ENCODE data around the gene MORC3.
"Not testable (repeated sequence)": the region's sequence is repeated elsewhere in the genome, so short reads cannot be mapped to it uniquely, and the experiment has no call there.

MORC3 gene

GRCh38 chr21:36274128-36274527 is 45.9 kb upstream of the MORC3 start (continued):
- no peak for TF ChIP-seq INSM2 (tag by site-specific recombination; IDR thresholded peaks at IDR 0.05)

DNA sequence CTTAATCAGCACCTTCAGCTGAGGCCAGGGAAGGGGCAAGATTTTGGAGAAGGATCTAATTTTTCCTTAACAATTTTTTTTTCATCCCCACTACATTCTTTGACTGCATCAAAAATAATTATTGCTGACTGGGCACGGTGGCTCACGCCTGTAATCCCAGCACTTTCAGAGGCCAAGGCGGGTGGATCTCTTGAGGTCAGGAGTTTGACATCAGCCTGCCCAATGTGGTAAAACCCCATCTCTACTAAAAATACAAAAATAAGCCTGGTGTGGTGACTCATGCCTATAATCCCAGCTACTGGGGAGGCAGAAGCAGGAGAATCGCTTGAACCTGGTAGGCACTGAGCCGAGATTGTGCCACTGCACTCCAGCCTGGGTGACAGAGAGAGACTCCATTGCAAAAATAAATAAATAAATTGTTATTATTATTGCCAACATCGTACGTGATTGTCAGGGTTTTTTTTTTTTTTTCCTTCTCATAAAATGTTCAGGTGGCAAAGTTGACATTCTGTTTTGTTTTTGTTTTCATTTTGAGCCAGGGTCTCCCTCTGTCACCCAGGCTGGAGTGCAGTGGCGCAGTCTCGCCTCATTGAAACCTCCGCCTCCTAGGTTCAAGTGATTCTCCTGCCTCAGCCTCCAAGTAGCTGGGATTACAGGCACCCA is 37.3 kb upstream of the MORC3 start:
- Histone ChIP-seq H3K36me3 (ENCODE audit: control insufficient read depth in 2 of 2, insufficient read depth in 1 of 2, low read length in 2 of 2) (peaks cover 11 to 15% of the 10 kb centered on the region in 2 experiments; a peak in 2 of 3 replicates), H3K4me3 (ENCODE audit: low read depth, low read length) (no peak overlapping the region), H3K4me1 (ENCODE audit: control insufficient read depth, insufficient read depth, low read length) (peaks cover 3% of the 10 kb centered on the region; the same call in 1 of the 2 replicates), H3K9me3 (ENCODE audit: control insufficient read depth, insufficient read depth, low read depth, low read length) (no peaks in the 10 kb centered on the region), H3K27ac (ENCODE audit: extremely low read depth, low read depth, low read length) (no peak overlapping the region)
- ChIA-PET POLR2A (interaction anchor here (0.9 to 1.2 kb wide), 2 partner anchors 17 to 37 kb away, joined by 4 to 5 read pairs; partner anchors contain the start of gene MORC3), CTCF (interaction anchor here (0.5 to 0.6 kb wide), 3 partner anchors 28 to 112 kb away, joined by 3 to 4 read pairs (median 3); no protein-coding TSS in a partner anchor)
- TF ChIP-seq ZNF2 (tag by site-specific recombination; IDR thresholded peaks at IDR 0.05) (no peak), ZNF37A (tag by site-specific recombination; IDR thresholded peaks at IDR 0.05) (no peak), SP7 (tag by site-specific recombination; IDR thresholded peaks at IDR 0.05) (peak; percentile 44; the same call in 1 of the 2 replicates), ZNF629 (tag by site-specific recombination; IDR thresholded peaks at IDR 0.05) (peak; percentile 20; the same call in 1 of the 2 replicates), OSR2 (tag by site-specific recombination; IDR thresholded peaks at IDR 0.05) (peak; percentile 97)
- TF ChIP-seq, protein P1, sequence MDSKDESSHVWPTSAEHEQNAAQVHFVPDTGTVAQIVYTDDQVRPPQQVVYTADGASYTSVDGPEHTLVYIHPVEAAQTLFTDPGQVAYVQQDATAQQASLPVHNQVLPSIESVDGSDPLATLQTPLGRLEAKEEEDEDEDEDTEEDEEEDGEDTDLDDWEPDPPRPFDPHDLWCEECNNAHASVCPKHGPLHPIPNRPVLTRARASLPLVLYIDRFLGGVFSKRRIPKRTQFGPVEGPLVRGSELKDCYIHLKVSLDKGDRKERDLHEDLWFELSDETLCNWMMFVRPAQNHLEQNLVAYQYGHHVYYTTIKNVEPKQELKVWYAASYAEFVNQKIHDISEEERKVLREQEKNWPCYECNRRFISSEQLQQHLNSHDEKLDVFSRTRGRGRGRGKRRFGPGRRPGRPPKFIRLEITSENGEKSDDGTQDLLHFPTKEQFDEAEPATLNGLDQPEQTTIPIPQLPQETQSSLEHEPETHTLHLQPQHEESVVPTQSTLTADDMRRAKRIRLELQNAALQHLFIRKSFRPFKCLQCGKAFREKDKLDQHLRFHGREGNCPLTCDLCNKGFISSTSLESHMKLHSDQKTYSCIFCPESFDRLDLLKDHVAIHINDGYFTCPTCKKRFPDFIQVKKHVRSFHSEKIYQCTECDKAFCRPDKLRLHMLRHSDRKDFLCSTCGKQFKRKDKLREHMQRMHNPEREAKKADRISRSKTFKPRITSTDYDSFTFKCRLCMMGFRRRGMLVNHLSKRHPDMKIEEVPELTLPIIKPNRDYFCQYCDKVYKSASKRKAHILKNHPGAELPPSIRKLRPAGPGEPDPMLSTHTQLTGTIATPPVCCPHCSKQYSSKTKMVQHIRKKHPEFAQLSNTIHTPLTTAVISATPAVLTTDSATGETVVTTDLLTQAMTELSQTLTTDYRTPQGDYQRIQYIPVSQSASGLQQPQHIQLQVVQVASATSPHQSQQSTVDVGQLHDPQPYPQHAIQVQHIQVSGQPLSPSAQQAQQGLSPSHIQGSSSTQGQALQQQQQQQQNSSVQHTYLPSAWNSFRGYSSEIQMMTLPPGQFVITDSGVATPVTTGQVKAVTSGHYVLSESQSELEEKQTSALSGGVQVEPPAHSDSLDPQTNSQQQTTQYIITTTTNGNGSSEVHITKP (tag by site-specific recombination; IDR thresholded peaks at IDR 0.05) = peak; percentile 96
- TF ChIP-seq, protein P2, sequence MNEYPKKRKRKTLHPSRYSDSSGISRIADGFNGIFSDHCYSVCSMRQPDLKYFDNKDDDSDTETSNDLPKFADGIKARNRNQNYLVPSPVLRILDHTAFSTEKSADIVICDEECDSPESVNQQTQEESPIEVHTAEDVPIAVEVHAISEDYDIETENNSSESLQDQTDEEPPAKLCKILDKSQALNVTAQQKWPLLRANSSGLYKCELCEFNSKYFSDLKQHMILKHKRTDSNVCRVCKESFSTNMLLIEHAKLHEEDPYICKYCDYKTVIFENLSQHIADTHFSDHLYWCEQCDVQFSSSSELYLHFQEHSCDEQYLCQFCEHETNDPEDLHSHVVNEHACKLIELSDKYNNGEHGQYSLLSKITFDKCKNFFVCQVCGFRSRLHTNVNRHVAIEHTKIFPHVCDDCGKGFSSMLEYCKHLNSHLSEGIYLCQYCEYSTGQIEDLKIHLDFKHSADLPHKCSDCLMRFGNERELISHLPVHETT (tag by site-specific recombination; IDR thresholded peaks at IDR 0.05) = peak; percentile 51; the same call in 1 of the 2 replicates

GRCh38 chr21:36283231-36283622 is 36.8 kb upstream of the MORC3 start:
- not testable (repeated sequence) for H3K27ac ChIP-seq (ENCODE audit: extremely low read depth, low read depth, low read length); H3K4me1 ChIP-seq (ENCODE audit: control insufficient read depth, insufficient read depth, low read length); H3K9me3 ChIP-seq (ENCODE audit: control insufficient read depth, insufficient read depth, low read depth, low read length); H3K4me3 ChIP-seq (ENCODE audit: low read depth, low read length)
- ChIA-PET CTCF (interaction anchor here (0.6 kb wide), 1 partner anchor 29 kb away, joined by 4 read pairs; no protein-coding TSS in a partner anchor), POLR2A (interaction anchor here (0.6 to 1.2 kb wide), 3 partner anchors 17 to 37 kb away, joined by 3 to 5 read pairs (median 4); partner anchors contain the start of gene MORC3)
- peaks cover 11% of the 10 kb centered on the region in 2 experiments; a peak in 2 of 3 replicates for H3K36me3 ChIP-seq (ENCODE audit: control insufficient read depth in 2 of 2, insufficient read depth in 1 of 2, low read length in 2 of 2)

DNA sequence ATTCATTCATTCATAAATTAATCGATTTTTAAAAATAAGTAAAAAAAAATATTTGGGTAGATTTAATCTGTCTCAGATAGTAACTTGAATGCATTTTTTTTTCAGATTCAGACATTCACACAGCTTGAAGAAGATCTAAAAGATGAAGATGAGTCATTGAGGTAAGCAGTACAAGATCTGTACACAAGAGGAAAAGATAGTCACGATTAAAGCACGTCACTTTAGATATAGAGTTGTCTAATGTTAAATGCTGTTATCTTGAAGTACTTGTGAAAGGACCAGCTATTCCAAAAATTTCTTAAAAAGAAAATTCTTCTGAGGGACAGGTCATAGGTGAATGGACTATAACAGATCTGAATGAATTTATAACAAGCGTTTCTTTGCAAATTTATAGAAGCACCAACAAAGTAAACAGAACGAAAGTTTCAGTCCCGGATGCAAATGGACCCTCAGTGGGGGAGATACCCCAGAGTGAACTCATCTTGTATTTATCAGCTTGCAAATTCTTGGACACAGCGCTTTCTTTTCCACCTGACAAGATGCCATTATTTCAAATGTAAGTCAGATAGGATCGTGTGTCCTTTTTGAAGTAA is 31.2 kb upstream of the MORC3 start:
- Histone ChIP-seq H3K27ac (ENCODE audit: extremely low read depth, low read depth, low read length) (no peak overlapping the region; the same call in 1 of the 2 replicates), H3K4me1 (ENCODE audit: control insufficient read depth, insufficient read depth, low read length) (peaks cover 3% of the 10 kb centered on the region; the same call in 1 of the 2 replicates), H3K9me3 (ENCODE audit: control insufficient read depth, insufficient read depth, low read depth, low read length) (no peaks in the 10 kb centered on the region), H3K4me3 (ENCODE audit: low read depth, low read length) (no peak overlapping the region), H3K36me3 (ENCODE audit: control insufficient read depth in 2 of 2, insufficient read depth in 1 of 2, low read length in 2 of 2) (peaks cover 5 to 10% of the 10 kb centered on the region in 2 experiments; a peak in 2 of 3 replicates)
- TF ChIP-seq KLF10 (tag by site-specific recombination; IDR thresholded peaks at IDR 0.05) (no peak), ZBTB17 (tag by site-specific recombination; IDR thresholded peaks at IDR 0.05) (no peak), ZBTB1 (tag by site-specific recombination; IDR thresholded peaks at IDR 0.05) (no peak)
- ChIA-PET POLR2A (interaction anchor here (2.0 kb wide), 1 partner anchor 31 kb away, joined by 9 read pairs; the partner anchor contains the start of gene MORC3), CTCF (interaction anchor here (0.6 to 1.4 kb wide), 2 partner anchors 28 to 44 kb away, joined by 3 to 6 read pairs; no protein-coding TSS in a partner anchor)
